Erythroblast (primary cell): ENCODE results near the gene GPSM3.

Experiments used
- GATA1 ChIP-seq: IDR thresholded peaks from 2 replicates; pipeline ENCODE4 v1.6.1; 2011; ENCODE audit warnings: low read depth, mild to moderate bottlenecking, control low read depth, low read length, moderate library complexity
- POLR2A ChIP-seq: IDR thresholded peaks from 2 replicates; pipeline ENCODE4 v1.6.1; 2011; ENCODE audit warnings: mild to moderate bottlenecking, low read length

DNA sequence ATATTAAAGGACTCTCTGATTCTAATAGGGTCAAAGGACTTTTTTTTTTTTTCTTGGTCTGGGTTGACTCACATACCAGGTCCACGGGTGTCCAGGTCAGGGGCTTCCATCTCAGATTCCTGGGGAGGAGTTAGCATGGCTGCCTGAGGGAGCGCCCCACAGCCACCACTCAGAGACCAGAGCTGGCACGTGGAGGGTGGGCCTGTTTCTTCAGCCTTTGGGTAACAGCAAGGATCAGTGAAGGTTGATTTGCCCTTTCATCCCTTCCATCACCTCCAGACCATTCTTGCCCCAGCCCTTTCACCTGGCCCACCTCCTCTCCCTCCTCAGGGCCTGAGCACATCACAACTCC, 5.9 kb upstream of the GPSM3 start:
- TF ChIP-seq POLR2A (no peak), GATA1 (no peak)
